IPS DF 19.7 (cell line): ENCODE results near the gene TREML2.

Experiments
- DNase-seq: peaks from one replicate; pipeline ENCODE4 v3.0.0-alpha.2; 2013; ENCODE audit warnings: low read depth, low spot score

TREML2 gene

GRCh38 chr6:41150671-41151070 lies 50.3 kb downstream of the TREML2 start:
- no peak for DNase-seq

GRCh38 chr6:41147917-41148316 lies 53.0 kb downstream of the TREML2 start:
- DNase-seq, result no peak
